OCI-LY7 (cell line): Measurements from ENCODE around the gene TMC5. TPM values are rescaled to one million over a fixed set of nuclear protein-coding genes. Genes with fewer than 3 reads are reported as not detected.
"Not testable (repeated sequence)": the region's sequence is repeated elsewhere in the genome, so short reads cannot be mapped to it uniquely, and the experiment has no call there.

ENCODE experiments used
- BruUV-seq: library from RNA; stranded (reverse); fragments of 400-500 nt; replicated peaks from 2 replicates; lab custom pipeline; 2021; lab: Mats Ljungman, UMichigan
- CTCF ChIA-PET: fragments of 300-600 bp; sonication (Branson Sonifier 250); formaldehyde crosslinking; loops from one replicate; lab custom pipeline; 2022; ENCODE audit warnings: antibody characterized with exemption; ENCODE audit not compliant: unreplicated experiment; lab: Charles Lee
- POLR2A ChIA-PET: fragments of 300-600 bp; sonication (Branson Sonifier 250); formaldehyde crosslinking; loops from one replicate; lab custom pipeline; 2022; ENCODE audit warnings: antibody characterized with exemption; lab: Charles Lee
- DNase-seq: peaks from one replicate; pipeline ENCODE4 v3.0.0-alpha.2; 2015; ENCODE audit warnings: low spot score
- H2AFZ ChIP-seq: fragments of 200-600 bp; sonication (generic), shearing (Covaris generic); 2 replicates; pipeline ENCODE4 v1.6.1; 2014; ENCODE audit warnings: mild to moderate bottlenecking, antibody characterized with exemption, low read length, moderate library complexity
- H3K27ac ChIP-seq: fragments of 200-600 bp; sonication (generic); 2 replicates; pipeline ENCODE4 v1.5.1; 2014; ENCODE audit warnings: mixed run types, low read depth, mild to moderate bottlenecking, moderate library complexity, low read length, inconsistent platforms; ENCODE audit not compliant: poor library complexity, severe bottlenecking
- H3K36me3 ChIP-seq: fragments of 200-600 bp; sonication (generic); 2 replicates; pipeline ENCODE4 v1.6.1; 2014; ENCODE audit warnings: mild to moderate bottlenecking, antibody characterized with exemption, low read length, moderate library complexity, mixed read lengths; ENCODE audit not compliant: insufficient read depth
- H3K4me1 ChIP-seq: fragments of 200-600 bp; sonication (generic); 2 replicates; pipeline ENCODE4 v1.5.1; 2014; ENCODE audit warnings: mild to moderate bottlenecking, low read length; ENCODE audit not compliant: insufficient read depth, poor library complexity, severe bottlenecking
- H3K4me2 ChIP-seq: fragments of 200-600 bp; sonication (generic); 2 replicates; pipeline ENCODE4 v1.6.1; 2014; ENCODE audit warnings: mild to moderate bottlenecking, low read length
- H3K4me3 ChIP-seq: fragments of 200-600 bp; sonication (generic); 2 replicates; pipeline ENCODE4 v1.5.1; 2014; ENCODE audit warnings: mild to moderate bottlenecking, low read depth, low read length; ENCODE audit not compliant: poor library complexity, severe bottlenecking
- H3K79me2 ChIP-seq: fragments of 200-600 bp; sonication (generic); 2 replicates; pipeline ENCODE4 v1.6.1; 2016; ENCODE audit warnings: low read depth, mild to moderate bottlenecking, low read length, moderate library complexity, mixed read lengths; ENCODE audit not compliant: insufficient read depth
- H3K9me2 ChIP-seq: fragments of 200-600 bp; sonication (generic); 2 replicates; pipeline ENCODE4 v1.6.1; 2016; ENCODE audit warnings: mild to moderate bottlenecking, low read length, mixed read lengths; ENCODE audit not compliant: insufficient read depth
- H3K9me3 ChIP-seq: fragments of 200-600 bp; sonication (generic); 2 replicates; pipeline ENCODE4 v1.6.1; 2014; ENCODE audit warnings: mild to moderate bottlenecking, mixed run types, low read length, mixed read lengths
- H4K20me1 ChIP-seq: fragments of 200-600 bp; sonication (generic); 2 replicates; pipeline ENCODE4 v1.6.1; 2014; ENCODE audit warnings: mild to moderate bottlenecking, antibody characterized with exemption, low read length, moderate library complexity, mixed read lengths; ENCODE audit not compliant: insufficient read depth
- CTCF ChIP-seq: fragments of 200-600 bp; sonication (generic); conservative IDR thresholded peaks from 2 replicates; pipeline ENCODE4 v1.5.1; 2014; ENCODE audit warnings: mild to moderate bottlenecking, antibody characterized with exemption, low read length, moderate library complexity, mixed read lengths
- EZH2phosphoT487 ChIP-seq: fragments of 200-600 bp; sonication (generic); IDR thresholded peaks from 2 replicates; pipeline ENCODE4 v1.6.1; 2018; ENCODE audit warnings: low read depth, borderline replicate concordance, mild to moderate bottlenecking, mixed run types, antibody characterized with exemption, low read length, moderate library complexity, mixed read lengths
- intact Hi-C: fragments of 100-400 bp; cut with micrococcal nuclease; formaldehyde crosslinking; loops from one replicate; pipeline ENCODE4 v1.10.0; 2022; ENCODE audit not compliant: unreplicated experiment
- total RNA-seq, 2 experiments: library from RNA; depleted of rRNA in 1 of 2; stranded (reverse); fragments of >200 nt in 1 of 2; shearing (Covaris generic) in 1 of 2; gene quantifications; 2 replicates each; pipeline ENCODE4 v1.2.3, GENCODE V29; 2014 to 2022

Gene TMC5
- total RNA-seq, 2 experiments from 2014 or later: not detected

DNA sequence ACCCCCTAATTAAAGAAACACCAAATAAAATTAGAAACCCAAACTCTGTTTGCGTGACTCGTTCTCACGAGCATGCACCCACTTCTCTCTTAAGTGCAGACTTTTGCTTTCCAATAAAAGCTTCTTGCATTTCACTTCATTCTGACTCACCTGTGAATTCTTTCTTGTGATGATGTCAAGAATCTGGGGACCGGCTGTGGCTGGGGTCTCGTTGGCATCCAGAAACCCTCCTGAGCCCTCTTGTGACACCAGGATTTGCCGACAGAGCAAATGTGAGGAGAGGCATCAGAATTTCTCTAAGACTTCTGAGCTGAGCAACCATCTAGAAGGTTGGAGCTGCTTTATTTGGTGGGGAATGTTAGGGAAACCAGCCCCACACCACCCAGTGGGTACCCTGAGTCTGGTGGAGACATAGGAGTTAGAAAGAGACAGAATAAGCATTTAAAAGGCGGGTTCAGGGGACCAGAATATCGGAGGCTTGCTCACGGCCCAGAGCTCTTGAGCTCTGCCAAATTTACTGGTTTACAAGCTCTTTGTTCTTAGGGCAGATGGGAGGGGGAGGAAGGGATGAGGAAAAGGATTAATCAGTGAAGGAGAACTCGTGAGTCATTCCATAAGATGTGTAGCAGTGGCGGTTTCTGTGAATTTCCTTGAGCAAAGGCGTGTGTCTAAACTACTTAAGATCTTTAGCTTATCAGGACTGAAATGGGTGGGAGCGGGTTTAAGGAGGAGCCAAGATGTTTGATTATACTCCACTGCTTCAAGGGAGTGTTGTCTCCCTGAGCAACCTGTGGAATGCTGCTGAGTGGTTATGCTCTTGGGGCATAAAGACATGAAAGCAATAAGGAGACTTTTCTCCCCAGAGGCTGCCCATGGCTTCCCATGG lies 24.2 kb upstream of the TMC5 start:
- TF ChIP-seq CTCF: no peak
- TF ChIP-seq EZH2phosphoT487: no peak
- H3K9me3 ChIP-seq: no peaks in the 10 kb centered on the region
- DNase-seq: no peak
- H3K4me1 ChIP-seq: no peaks in the 10 kb centered on the region
- no peak overlapping the region for H3K4me3 ChIP-seq
- no TSS peak for BruUV-seq
- ChIA-PET CTCF (no interaction called here), POLR2A (interaction anchor here (0.9 kb wide), 1 partner anchor 39 kb away, joined by 3 read pairs; no protein-coding TSS in a partner anchor)
- H2AFZ ChIP-seq: no peak overlapping the region
- no peaks in the 10 kb centered on the region for H4K20me1 ChIP-seq
- no peaks in the 10 kb centered on the region for H3K79me2 ChIP-seq
- intact Hi-C loops: no loop called here
- H3K4me2 ChIP-seq: no peak overlapping the region
- H3K9me2 ChIP-seq: no peaks in the 10 kb centered on the region
- no peaks in the 10 kb centered on the region for H3K36me3 ChIP-seq
- H3K27ac ChIP-seq: no peak overlapping the region

DNA sequence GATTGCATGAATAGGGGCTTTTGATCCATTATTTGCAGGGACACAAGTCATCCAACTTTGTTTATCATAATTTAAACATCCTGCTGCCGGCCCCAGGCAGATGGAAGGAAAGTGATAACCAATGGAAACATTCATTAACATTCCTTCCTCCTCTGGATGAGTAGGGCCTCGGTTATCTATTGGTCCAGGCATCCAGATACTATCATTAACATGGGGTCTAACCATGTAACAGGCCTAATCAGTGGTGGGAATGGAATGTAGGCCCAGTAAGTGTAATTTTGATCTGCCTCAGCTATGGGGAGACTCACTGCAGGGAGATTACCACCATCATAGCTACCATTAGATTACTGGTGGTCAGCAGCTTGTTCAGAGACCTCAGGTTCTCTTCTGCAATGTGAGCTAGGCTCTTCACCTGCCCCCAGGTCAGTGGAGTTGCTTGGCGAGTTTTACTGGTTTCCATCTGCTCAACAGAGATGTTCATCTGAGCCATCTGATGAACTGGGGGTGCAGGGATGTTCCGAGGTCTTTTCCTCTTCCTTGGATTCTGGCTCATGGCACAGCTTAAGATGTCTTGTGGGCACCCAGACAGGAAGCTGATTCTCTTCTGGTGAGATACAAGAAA lies 21.9 kb upstream of the TMC5 start:
- H4K20me1 ChIP-seq, H3K4me2 ChIP-seq, intact Hi-C loops, DNase-seq, CTCF ChIA-PET, POLR2A ChIA-PET, H3K4me3 ChIP-seq, H3K9me3 ChIP-seq, BruUV-seq, H3K36me3 ChIP-seq, H3K9me2 ChIP-seq, H2AFZ ChIP-seq, H3K27ac ChIP-seq, H3K79me2 ChIP-seq, H3K4me1 ChIP-seq: not testable (repeated sequence)

- no peak for DNase-seq
- H3K9me2 ChIP-seq: no peaks in the 10 kb centered on the region
- no peak overlapping the region for H3K4me3 ChIP-seq
- no peak overlapping the region for H2AFZ ChIP-seq
- no peaks in the 10 kb centered on the region for H3K79me2 ChIP-seq
- no TSS peak for BruUV-seq
- no peaks in the 10 kb centered on the region for H3K4me1 ChIP-seq
- H3K27ac ChIP-seq: no peak overlapping the region
- 0 out of 2 replicates have a peak, but pooled peaks cover 4% of the 10 kb centered on the region for H3K9me3 ChIP-seq
- TF ChIP-seq CTCF: no peak
- no peak for TF ChIP-seq EZH2phosphoT487
- no peaks in the 10 kb centered on the region for H4K20me1 ChIP-seq
- intact Hi-C loops: no loop called here
- POLR2A ChIA-PET: no interaction called here
- CTCF ChIA-PET: no interaction called here
- H3K36me3 ChIP-seq: no peaks in the 10 kb centered on the region
- H3K4me2 ChIP-seq: no peak overlapping the region
These were observed 21.1 kb upstream of the TMC5 start for GRCh38 chr16:19396555-19397011.

GRCh38 chr16:19397373-19397772 lies 20.3 kb upstream of the TMC5 start:
- H3K9me2 ChIP-seq, H4K20me1 ChIP-seq, POLR2A ChIA-PET, BruUV-seq, intact Hi-C loops, CTCF ChIA-PET, H3K27ac ChIP-seq, H2AFZ ChIP-seq, DNase-seq, H3K4me2 ChIP-seq, H3K79me2 ChIP-seq, H3K4me3 ChIP-seq, H3K36me3 ChIP-seq, H3K9me3 ChIP-seq, H3K4me1 ChIP-seq: not testable (repeated sequence)
